ENCODE data around the gene AAK1.

AAK1 gene

GRCh38 chr2:69525261-69525660 is 118.3 kb downstream of the AAK1 start:
- DNase-seq: no peak

DNA sequence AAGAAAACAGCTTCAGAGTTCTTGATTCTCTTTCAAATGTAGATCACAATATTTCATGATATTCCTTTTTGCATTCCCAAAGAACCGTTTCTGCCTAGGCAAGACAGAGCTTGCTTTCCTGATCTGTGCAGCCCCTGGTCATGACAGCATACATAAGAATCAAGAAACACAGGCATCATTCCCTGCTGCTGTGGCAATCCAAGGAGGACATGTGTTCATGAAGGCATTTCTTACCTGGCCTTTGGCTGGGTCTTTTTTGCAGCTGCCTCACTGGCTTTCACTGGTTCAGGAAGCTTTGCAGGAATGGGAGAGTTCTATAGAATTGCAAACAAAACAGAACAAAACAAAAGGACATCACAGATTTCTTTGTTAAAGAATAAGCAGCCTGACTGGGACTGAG is 118.7 kb downstream of the AAK1 start:
- DNase-seq: no peak

- DNase-seq: no peak
Observed at GRCh38 chr2:69521747-69522146, 121.8 kb downstream of the AAK1 start.

GRCh38 chr2:69518841-69519240 is 124.7 kb downstream of the AAK1 start:
- DNase-seq: no peak

- no peak for DNase-seq
Observed at GRCh38 chr2:69517410-69517809, 126.1 kb downstream of the AAK1 start.

DNA sequence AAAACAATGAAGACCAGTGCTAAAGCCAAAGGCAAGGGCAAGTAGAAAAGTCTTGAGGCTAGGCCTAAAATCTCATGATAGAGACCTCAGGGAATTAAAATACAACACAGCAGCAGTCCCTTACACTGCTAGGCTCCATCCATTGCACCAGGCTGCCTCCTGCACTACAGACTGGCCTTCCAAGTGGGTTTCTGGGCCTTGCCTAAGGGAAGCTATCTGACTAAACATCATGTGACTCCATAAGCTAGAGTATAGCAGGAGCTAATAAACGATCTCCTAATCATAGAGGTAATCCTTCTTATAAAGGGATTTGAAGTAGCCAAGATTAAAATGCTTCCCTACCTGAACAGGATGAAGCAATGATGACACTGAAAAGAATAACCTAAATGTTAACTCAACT is 128.7 kb downstream of the AAK1 start:
- no peak for DNase-seq

DNA sequence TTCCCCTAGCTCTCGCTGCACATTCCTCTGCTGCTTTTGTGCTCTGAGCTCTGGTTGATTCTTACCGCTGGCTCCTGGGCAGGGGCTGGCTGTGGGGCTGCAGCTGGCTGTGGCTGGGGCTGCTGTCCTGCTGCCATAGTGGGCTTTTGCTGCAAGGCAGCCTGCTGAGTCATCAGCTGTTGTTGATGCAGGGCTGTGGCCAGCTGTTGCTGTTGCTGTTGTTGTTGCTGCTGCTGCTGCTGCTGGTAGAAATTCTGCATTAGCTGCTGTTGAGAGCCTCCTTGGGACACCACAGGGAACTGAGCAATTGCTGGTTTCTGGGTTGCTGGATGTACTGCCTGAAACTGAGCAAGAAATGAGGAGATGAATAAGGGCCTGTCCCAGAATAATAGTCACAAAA is 129.1 kb downstream of the AAK1 start:
- no peak for DNase-seq

DNA sequence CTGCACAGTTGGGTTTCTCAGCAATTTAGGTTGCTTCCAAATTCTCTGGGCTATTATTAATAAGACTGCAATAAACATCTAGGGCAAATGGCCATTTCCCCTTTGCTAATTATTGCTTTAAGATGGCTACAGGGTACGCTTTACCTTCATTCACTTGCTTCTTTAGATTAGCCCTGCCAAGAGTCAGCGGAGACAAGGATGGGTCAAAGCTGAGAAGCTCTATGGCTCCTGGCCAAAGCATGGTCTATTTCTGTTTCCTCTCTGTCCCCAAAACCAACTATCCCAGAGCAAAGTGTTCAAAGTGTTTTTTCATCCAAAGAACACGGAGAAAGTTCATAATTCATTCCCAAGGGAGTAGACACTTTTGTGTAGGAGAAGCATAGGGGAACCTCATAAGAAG is 131.1 kb downstream of the AAK1 start:
- DNase-seq: no peak

GRCh38 chr2:69510204-69510603 is 133.3 kb downstream of the AAK1 start:
- no peak for DNase-seq

GRCh38 chr2:69509750-69510140 is 133.8 kb downstream of the AAK1 start:
- no peak for DNase-seq

DNA sequence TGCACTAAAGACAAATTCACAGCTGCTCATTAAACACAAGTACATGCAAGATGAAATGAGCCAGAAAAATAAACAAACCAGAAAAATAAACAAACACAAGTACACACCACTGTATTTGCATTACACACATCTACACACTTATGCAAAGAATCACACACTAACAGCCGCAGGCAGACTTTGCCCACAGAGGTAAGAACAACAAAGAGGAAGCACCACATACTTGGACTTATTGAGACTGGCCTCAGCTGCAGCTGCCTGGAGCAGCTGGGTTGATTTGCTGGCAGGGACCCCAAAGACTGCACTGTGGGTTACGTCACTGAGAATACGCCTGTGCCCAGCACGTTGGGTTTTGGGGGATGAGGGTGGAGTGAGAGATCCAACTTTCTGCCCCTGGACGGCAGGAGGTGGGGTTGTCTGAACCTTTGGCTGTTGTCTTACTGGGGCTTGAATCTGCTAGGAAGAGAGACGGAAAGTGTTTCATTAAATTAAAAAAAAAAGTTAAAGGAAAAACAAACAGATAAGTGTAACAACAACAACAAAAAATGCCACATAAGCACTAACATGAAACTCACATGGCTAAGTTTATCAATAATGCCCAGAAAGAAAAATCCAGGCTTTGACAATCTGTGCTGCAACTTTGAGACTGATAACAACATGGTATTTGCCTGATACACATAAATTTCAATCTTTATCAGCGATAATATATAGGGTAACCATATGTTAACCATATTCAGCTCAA is 134.4 kb downstream of the AAK1 start:
- no peak for DNase-seq

- DNase-seq: no peak
Observed at GRCh38 chr2:69505710-69506109, 137.8 kb downstream of the AAK1 start.

GRCh38 chr2:69501301-69501700 is 142.2 kb downstream of the AAK1 start:
- DNase-seq: no peak

DNA sequence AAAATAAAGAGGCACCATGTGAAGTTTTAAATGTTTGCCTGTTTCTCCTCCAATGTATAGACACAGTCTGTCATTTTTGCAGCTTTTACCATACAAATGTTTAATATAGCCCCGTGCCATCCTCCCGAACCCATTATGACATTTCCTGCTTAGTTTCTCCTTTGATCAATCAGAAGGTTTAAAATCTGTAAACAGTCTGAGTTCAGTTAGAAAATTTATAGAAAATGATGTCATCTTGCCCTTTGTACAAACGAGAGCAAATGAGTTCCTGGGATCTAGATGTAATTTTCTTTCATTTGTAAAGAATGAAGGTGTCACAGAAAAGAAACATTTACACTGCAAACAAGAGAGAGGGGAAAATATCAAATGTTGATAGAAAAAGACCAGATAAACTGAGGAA is 143.6 kb downstream of the AAK1 start:
- no peak for DNase-seq

DNA sequence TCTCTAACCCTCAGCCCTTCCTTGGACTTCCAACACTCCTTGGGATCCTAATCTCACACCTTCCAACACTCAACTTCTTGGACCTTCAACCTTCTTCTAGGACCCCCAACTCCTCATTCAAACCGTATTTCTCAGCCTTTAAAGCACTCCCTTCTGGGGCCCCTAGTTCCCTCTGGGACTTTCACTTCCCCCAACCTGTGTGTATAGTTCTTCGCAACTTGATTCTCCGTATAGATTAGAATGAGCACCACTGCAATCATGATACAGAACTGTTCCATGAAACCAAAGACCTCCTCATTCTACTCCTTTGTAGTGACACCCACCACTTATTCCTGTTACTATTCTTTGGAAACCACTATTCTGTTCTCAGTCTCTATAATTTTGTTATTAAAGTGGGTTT is 144.3 kb downstream of the AAK1 start:
- peak; percentile 22 for DNase-seq

DNA sequence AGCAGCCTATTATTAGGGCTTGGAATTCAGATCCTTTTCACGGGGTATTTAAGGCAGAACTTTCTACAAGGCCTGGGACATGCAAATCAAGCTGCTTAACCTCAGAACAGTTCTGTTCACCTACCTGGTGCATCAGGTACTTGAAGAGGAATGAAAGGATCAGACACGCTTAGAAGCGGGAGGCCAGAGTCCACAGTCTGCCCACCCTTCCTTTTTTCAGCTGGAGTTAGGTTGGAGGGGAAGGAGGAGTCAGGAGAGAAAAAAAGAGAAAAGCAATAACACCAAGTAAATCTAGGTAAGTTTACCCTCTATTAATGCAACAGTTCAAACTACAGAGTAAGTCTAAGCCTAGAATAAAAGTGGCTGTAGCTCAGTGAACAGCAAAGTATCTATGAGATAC is 147.7 kb downstream of the AAK1 start:
- no peak for DNase-seq

DNA sequence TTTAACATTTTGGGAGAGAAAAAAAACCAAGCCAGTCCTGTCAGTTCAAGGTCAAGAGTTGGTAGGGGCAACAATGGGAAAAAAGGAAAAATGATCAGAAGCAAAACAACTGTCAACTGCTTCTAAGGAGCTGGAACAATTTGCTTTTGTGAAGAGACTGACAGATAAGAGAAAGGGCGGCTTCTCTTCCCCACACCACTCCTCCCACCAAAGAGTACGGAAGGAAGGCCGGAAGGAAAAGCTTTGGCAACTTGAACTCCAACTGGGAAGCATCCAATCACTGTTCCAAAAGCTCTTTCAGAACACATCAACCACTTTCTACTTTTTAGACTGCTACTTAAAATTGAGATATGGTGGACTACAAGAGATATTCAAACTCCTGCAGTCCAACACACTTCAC is 148.5 kb downstream of the AAK1 start:
- DNase-seq: no peak

- DNase-seq: no peak
Observed at GRCh38 chr2:69494126-69494525, 149.4 kb downstream of the AAK1 start.

- DNase-seq: no peak
Observed at GRCh38 chr2:69493268-69493667, 150.3 kb downstream of the AAK1 start.

DNA sequence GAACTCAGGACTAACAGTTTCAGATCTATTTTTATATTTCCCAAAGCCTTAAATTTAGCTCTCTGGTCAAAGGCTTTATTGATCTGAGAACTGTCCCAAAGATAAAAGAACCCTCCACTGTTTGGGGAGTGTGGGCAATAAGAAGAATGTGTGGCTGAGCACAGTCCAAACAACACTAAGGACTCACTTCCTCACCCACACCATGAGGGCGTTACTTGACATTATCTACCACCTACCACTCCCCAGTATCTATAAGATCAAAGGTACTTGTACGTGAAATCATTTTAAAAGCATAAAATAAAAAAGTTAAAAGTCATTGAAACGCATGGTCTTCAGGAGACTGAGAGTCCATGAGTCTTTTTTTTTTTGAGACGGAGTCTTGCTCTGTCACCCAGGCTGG is 151.7 kb downstream of the AAK1 start:
- DNase-seq: no peak

- no peak for DNase-seq
Observed at GRCh38 chr2:69490486-69490885, 153.1 kb downstream of the AAK1 start.

DNA sequence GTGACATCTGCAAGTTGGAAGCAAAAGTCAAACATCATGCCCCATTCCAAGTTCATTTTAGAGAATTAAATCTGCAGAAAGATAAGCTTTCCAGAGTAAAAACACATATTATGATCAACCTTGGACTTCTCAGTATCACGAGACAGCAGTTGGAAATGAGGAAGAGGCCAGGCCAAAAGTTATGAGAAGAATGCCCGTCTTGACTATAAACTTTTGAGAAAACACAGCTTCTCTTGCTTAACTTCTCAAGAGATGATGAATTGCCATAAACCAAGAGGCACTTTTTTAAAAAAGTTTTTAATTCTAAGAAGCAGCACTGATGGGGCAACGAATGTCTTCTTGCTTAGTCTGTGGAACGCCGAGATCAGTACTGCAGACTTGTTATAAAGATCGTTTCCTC is 153.7 kb downstream of the AAK1 start:
- DNase-seq: no peak

DNA sequence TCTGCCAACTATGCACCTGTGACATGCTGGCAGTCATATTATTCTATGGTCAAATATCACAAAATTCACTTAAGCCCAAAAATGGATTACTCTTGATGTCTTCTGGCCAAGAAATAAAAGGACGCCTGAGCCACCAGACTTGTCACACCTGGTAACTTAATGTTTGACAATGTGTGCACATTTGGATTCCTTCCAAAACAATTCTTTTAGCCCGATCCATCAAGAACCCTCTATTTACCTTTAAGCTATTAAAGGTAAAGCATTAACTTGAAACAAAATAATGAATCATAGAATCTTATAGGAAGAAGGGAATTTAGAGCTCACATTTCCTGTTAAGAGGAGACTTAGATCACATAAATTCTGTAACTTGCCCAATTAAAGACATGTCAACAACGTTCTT is 159.8 kb downstream of the AAK1 start:
- no peak for DNase-seq

DNA sequence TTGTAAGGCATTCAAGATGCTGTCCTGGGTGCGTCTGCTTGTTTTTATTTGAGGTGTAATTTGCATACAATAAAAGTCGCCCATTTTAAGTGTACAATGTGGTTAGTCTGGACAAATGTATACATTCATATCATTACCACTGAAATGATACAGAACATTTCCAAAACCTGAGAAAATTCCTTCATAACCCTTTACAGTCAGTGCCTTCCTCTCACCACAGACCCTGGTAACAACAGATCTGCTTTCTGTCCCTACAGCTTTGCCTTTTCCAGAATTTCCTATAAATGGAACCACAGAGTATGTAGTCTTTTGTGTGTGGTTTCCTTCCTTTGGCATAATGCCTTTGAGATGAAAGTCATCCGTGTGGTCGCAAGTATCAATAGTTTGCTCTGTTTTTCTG is 160.5 kb downstream of the AAK1 start:
- DNase-seq: no peak

GRCh38 chr2:69482471-69482870 is 161.1 kb downstream of the AAK1 start:
- no peak for DNase-seq

- no peak for DNase-seq
Observed at GRCh38 chr2:69481421-69481820, 162.1 kb downstream of the AAK1 start.
